ENCODE results near the gene CD2AP. TPM values are rescaled to one million over a fixed set of nuclear protein-coding genes. Genes with fewer than 3 reads are reported as not detected.
"Not testable (repeated sequence)": the region's sequence is repeated elsewhere in the genome, so short reads cannot be mapped to it uniquely, and the experiment has no call there.

The CD2AP gene
- total RNA-seq, 1 donor from 2014 or later = 16.2 TPM

DNA sequence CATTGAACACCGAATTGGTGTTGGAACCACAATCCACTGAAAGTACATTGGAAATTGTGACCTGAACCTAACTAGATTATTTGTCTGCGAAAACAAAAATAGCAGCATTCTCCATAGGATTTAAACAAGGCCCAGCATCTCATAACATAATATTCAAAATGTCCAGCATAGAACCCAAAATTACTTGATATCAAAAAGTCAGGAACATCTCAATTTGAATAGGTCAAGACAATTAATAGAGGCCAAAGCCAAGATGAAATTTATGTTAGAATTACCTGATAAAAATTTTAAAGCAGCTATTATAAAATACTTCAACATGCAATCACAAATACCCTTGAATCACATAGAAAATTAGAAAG, 42.4 kb upstream of the CD2AP start:
- no peak for DNase-seq (ENCODE audit: low spot score)
- Mint-ChIP-seq H3K4me3 (ENCODE audit: unreplicated experiment) (no peak overlapping the region), H3K9me3 (ENCODE audit: low read depth) (peaks cover 3% of the 10 kb centered on the region), H3K27me3 (ENCODE audit: low read depth) (no peaks in the 10 kb centered on the region), H3K27ac (ENCODE audit: unreplicated experiment) (no peak overlapping the region), H3K36me3 (ENCODE audit: low read depth) (no peaks in the 10 kb centered on the region), H3K4me1 (ENCODE audit: low read depth) (no peaks in the 10 kb centered on the region)
- TF ChIP-seq CTCF (IDR thresholded peaks at IDR 0.05) = no peak

GRCh38 chr6:47437592-47437991, 40.0 kb upstream of the CD2AP start:
- Mint-ChIP-seq H3K4me1 (ENCODE audit: low read depth) (no peaks in the 10 kb centered on the region), H3K27ac (ENCODE audit: unreplicated experiment) (no peak overlapping the region), H3K4me3 (ENCODE audit: unreplicated experiment) (no peak overlapping the region), H3K9me3 (ENCODE audit: low read depth) (peaks cover 3% of the 10 kb centered on the region), H3K27me3 (ENCODE audit: low read depth) (no peaks in the 10 kb centered on the region), H3K36me3 (ENCODE audit: low read depth) (no peaks in the 10 kb centered on the region)
- TF ChIP-seq CTCF (IDR thresholded peaks at IDR 0.05) = no peak
- DNase-seq (ENCODE audit: low spot score) = no peak

GRCh38 chr6:47438481-47439347, 38.9 kb upstream of the CD2AP start:
- H3K9me3 Mint-ChIP-seq (ENCODE audit: low read depth) = peaks cover 3% of the 10 kb centered on the region
- no peak overlapping the region for H3K4me3 Mint-ChIP-seq (ENCODE audit: unreplicated experiment)
- no peak overlapping the region for H3K27ac Mint-ChIP-seq (ENCODE audit: unreplicated experiment)
- DNase-seq (ENCODE audit: low spot score) = no peak
- TF ChIP-seq CTCF (IDR thresholded peaks at IDR 0.05) = no peak
- no peaks in the 10 kb centered on the region for H3K4me1 Mint-ChIP-seq (ENCODE audit: low read depth)
- no peaks in the 10 kb centered on the region for H3K36me3 Mint-ChIP-seq (ENCODE audit: low read depth)
- no peaks in the 10 kb centered on the region for H3K27me3 Mint-ChIP-seq (ENCODE audit: low read depth)

DNA sequence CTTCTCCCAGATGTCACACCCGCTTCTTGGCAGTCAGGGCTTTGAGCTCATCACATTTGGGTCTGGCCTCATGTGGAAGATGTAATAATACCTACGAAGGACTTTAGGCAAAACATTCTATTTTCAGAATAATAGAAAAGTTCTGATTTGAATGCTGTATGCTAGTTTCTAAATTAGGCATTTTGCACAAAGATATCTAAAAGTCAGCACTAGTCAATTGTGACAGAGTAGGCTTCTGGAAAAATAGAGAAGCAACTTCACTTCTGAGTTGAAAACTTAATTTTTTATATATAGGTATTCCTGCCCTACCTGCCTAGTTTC, 38.3 kb upstream of the CD2AP start:
- no peak for DNase-seq (ENCODE audit: low spot score)
- TF ChIP-seq CTCF (IDR thresholded peaks at IDR 0.05) = no peak
- Mint-ChIP-seq H3K27ac (ENCODE audit: unreplicated experiment) (no peak overlapping the region), H3K4me3 (ENCODE audit: unreplicated experiment) (no peak overlapping the region), H3K36me3 (ENCODE audit: low read depth) (no peaks in the 10 kb centered on the region), H3K4me1 (ENCODE audit: low read depth) (no peaks in the 10 kb centered on the region), H3K27me3 (ENCODE audit: low read depth) (no peaks in the 10 kb centered on the region), H3K9me3 (ENCODE audit: low read depth) (peaks cover 3% of the 10 kb centered on the region)

DNA sequence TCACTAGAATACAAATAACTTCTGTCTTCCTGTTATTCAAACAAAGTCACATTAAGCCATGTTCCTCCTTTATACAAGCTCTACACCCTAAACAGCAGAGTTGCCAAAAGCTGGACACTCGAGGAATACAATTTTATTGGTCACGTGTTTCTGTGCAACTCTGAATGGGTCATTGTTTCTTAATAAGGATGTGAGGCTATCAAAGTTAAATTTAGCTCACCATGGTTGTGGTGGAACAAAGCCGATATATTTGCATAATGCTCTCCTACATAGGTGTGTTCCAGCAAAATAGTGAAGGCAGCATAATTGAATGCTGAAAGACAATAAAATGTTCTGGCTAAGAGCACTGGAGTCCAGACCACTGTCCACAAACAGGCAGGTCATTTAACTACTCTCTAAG, 36.9 kb upstream of the CD2AP start:
- no peaks in the 10 kb centered on the region for H3K36me3 Mint-ChIP-seq (ENCODE audit: low read depth)
- DNase-seq (ENCODE audit: low spot score) = no peak
- no peak overlapping the region for H3K27ac Mint-ChIP-seq (ENCODE audit: unreplicated experiment)
- H3K4me3 Mint-ChIP-seq (ENCODE audit: unreplicated experiment) = no peak overlapping the region
- H3K4me1 Mint-ChIP-seq (ENCODE audit: low read depth) = no peaks in the 10 kb centered on the region
- H3K9me3 Mint-ChIP-seq (ENCODE audit: low read depth) = no peaks in the 10 kb centered on the region
- TF ChIP-seq CTCF (IDR thresholded peaks at IDR 0.05) = no peak
- no peaks in the 10 kb centered on the region for H3K27me3 Mint-ChIP-seq (ENCODE audit: low read depth)

- H3K4me1 Mint-ChIP-seq (ENCODE audit: low read depth); H3K4me3 Mint-ChIP-seq (ENCODE audit: unreplicated experiment); H3K36me3 Mint-ChIP-seq (ENCODE audit: low read depth); DNase-seq (ENCODE audit: low spot score); H3K27ac Mint-ChIP-seq (ENCODE audit: unreplicated experiment); H3K9me3 Mint-ChIP-seq (ENCODE audit: low read depth); H3K27me3 Mint-ChIP-seq (ENCODE audit: low read depth): not testable (repeated sequence)
Measured at GRCh38 chr6:47444964-47445363, 32.6 kb upstream of the CD2AP start.

Data from chondrocyte (in vitro differentiated cells).